Esophagus muscularis mucosa (tissue), 4 donors: ENCODE results near the gene IFIH1.

Source experiments
- CTCF ChIP-seq, 3 experiments: fragments of 200-600 bp in 2 of 3; fragments of 450-650 bp in 1 of 3; sonication (generic) in 2 of 3; IDR thresholded peaks; one replicate each; pipeline ENCODE4 v1.5.1; 2017 to 2019; ENCODE audit warnings: antibody characterized with exemption in 3 of 3, mild to moderate bottlenecking in 2 of 3, moderate library complexity in 1 of 3
- EP300 ChIP-seq: sonication (generic); formaldehyde crosslinking; IDR thresholded peaks from one replicate; pipeline ENCODE4 v1.6.1; 2017; ENCODE audit warnings: antibody characterized with exemption
- POLR2A ChIP-seq: fragments of 450-650 bp; IDR thresholded peaks from one replicate; pipeline ENCODE4 v1.6.1; 2017; ENCODE audit warnings: antibody characterized with exemption, moderate library complexity, mild to moderate bottlenecking, low read depth
- POLR2AphosphoS5 ChIP-seq, 2 donors: sonication (generic); formaldehyde crosslinking; IDR thresholded peaks; one replicate each; pipeline ENCODE4 v1.6.1; 2017; ENCODE audit warnings: antibody characterized with exemption in 2 of 2

GRCh38 chr2:162241571-162241970 is 76.9 kb downstream of the IFIH1 start:
- TF ChIP-seq CTCF (IDR thresholded peaks at IDR 0.05), result no peak
- no peak for TF ChIP-seq POLR2A
- TF ChIP-seq EP300, result no peak
- TF ChIP-seq POLR2AphosphoS5 (IDR thresholded peaks at IDR 0.05), result no peak
